Mammary epithelial cell (primary cell): ENCODE data around the gene CD164.

Experiments
- CTCF ChIP-seq, 2 donors: IDR thresholded peaks in 1 of 2; conservative IDR thresholded peaks in 1 of 2; 2 replicates each; pipeline ENCODE4 v1.5.1; 2011 to 2012; ENCODE audit warnings: inconsistent platforms in 2 of 2, low read length in 2 of 2, mild to moderate bottlenecking in 2 of 2, control low read depth in 1 of 2, low read depth in 1 of 2; ENCODE audit not compliant: insufficient read depth in 1 of 2; ENCODE audit errors: extremely low read depth in 1 of 2
- EZH2 ChIP-seq: IDR thresholded peaks from 2 replicates; pipeline ENCODE4 v1.6.1; 2012; ENCODE audit warnings: low read length, inconsistent platforms, borderline replicate concordance

GRCh38 chr6:109356237-109356636, 26.0 kb downstream of the CD164 start:
- TF ChIP-seq CTCF (conservative IDR thresholded peaks at IDR 0.05 in 1 of 2, IDR thresholded peaks at IDR 0.05 in 1 of 2; ENCODE audit: extremely low read depth in 1 of 2, insufficient read depth in 1 of 2, low read depth in 1 of 2, low read length in 2 of 2): no peak
- no peak for TF ChIP-seq EZH2
